Endodermal cell (in vitro differentiated cells): Measurements from ENCODE around the gene HBQ1. TPM values are rescaled to one million over a fixed set of nuclear protein-coding genes. Genes with fewer than 3 reads are reported as not detected.

ENCODE experiments used
- DNase-seq: peaks from one replicate; pipeline ENCODE4 v3.0.0-alpha.2; 2017
- H3K27ac ChIP-seq: 2 replicates; pipeline ENCODE4 v1.5.1; 2013; ENCODE audit warnings: mild to moderate bottlenecking, low read depth, low read length, moderate library complexity
- H3K27me3 ChIP-seq: 2 replicates; pipeline ENCODE4 v1.6.1; 2013; ENCODE audit warnings: mild to moderate bottlenecking, low read length, moderate library complexity; ENCODE audit not compliant: insufficient read depth, control insufficient read depth, poor library complexity, severe bottlenecking
- H3K36me3 ChIP-seq: 2 replicates; pipeline ENCODE4 v1.7.0; 2013; ENCODE audit warnings: mild to moderate bottlenecking, low read length, moderate library complexity; ENCODE audit not compliant: control insufficient read depth, insufficient read depth
- H3K4me1 ChIP-seq: one replicate; pipeline ENCODE4 v1.7.0; 2013; ENCODE audit warnings: low read length; ENCODE audit not compliant: control insufficient read depth, insufficient read depth
- H3K4me3 ChIP-seq: 2 replicates; pipeline ENCODE4 v1.5.1; 2013; ENCODE audit warnings: mild to moderate bottlenecking, low read length, moderate library complexity
- H3K9ac ChIP-seq: 2 replicates; pipeline ENCODE4 v1.6.1; 2013; ENCODE audit warnings: mild to moderate bottlenecking, low read length, moderate library complexity; ENCODE audit not compliant: poor library complexity, severe bottlenecking; ENCODE audit errors: extremely low read depth
- H3K9me3 ChIP-seq: 2 replicates; pipeline ENCODE4 v1.6.1; 2013; ENCODE audit warnings: mild to moderate bottlenecking, low read length, moderate library complexity; ENCODE audit not compliant: control insufficient read depth
- H3K27ac Mint-ChIP-seq: 2 replicates; pipeline ENCODE4 v1.8.0; 2020; ENCODE audit warnings: mixed read lengths
- H3K27me3 Mint-ChIP-seq: 2 replicates; pipeline ENCODE4 v1.8.0; 2021; ENCODE audit warnings: mild to moderate bottlenecking, mixed read lengths; ENCODE audit not compliant: insufficient read depth
- H3K36me3 Mint-ChIP-seq: 2 replicates; pipeline ENCODE4 v1.8.0; 2020; ENCODE audit warnings: low read depth, mixed read lengths
- H3K4me1 Mint-ChIP-seq: 2 replicates; pipeline ENCODE4 v1.8.0; 2020; ENCODE audit warnings: mixed read lengths
- H3K4me3 Mint-ChIP-seq: 2 replicates; pipeline ENCODE4 v1.8.0; 2020; ENCODE audit warnings: mild to moderate bottlenecking, moderate library complexity, mixed read lengths
- H3K9me3 Mint-ChIP-seq: 2 replicates; pipeline ENCODE4 v1.8.0; 2020; ENCODE audit warnings: mild to moderate bottlenecking, mixed read lengths
- WGBS, 2 experiments: methylation state at CpG; one replicate each; pipeline versions ENCODE4 v1.1.5 to v1.1.7; 2013; ENCODE audit warnings: missing lambda C conversion rate in 2 of 2, mixed read lengths in 1 of 2; ENCODE audit not compliant: insufficient coverage in 1 of 2, insufficient read length in 1 of 2; 5-methylcytosine and 5-hydroxymethylcytosine counted together
- total RNA-seq, 2 donors: library from RNA; stranded (reverse); fragmentation: NEBNext Ultra II Directional in 1 of 2; extraction: Animal tissue kit (Norgen Biotek cat#: 25700) in 1 of 2; gene quantifications; 2 replicates in 1 of 2; 3 replicates in 1 of 2; pipeline ENCODE4 v1.2.1, GENCODE V29; 2021
- TF ChIP-seq, protein P1 (sequence below): fragments of 200-600 bp; sonication (generic); conservative IDR thresholded peaks from 2 replicates; pipeline ENCODE4 v1.5.0; 2021; ENCODE audit warnings: antibody characterized with exemption, mild to moderate bottlenecking

The HBQ1 gene
- total RNA-seq, 2 donors from 2014 or later: 1.2 to 1.3 TPM

GRCh38 chr16:144797-145252, 35.4 kb upstream of the HBQ1 start:
- Histone ChIP-seq H3K4me1 (no peaks in the 10 kb centered on the region), H3K27ac (no peak overlapping the region), H3K9me3 (no peaks in the 10 kb centered on the region), H3K27me3 (peaks cover 16% of the 10 kb centered on the region), H3K4me3 (no peak overlapping the region), H3K36me3 (no peaks in the 10 kb centered on the region), H3K9ac (no peak overlapping the region)
- H3K27ac Mint-ChIP-seq: no peak overlapping the region
- H3K4me1 Mint-ChIP-seq: no peaks in the 10 kb centered on the region
- peaks cover 37% of the 10 kb centered on the region for H3K27me3 Mint-ChIP-seq
- no peak for DNase-seq
- H3K36me3 Mint-ChIP-seq: no peaks in the 10 kb centered on the region
- H3K4me3 Mint-ChIP-seq: no peak overlapping the region
- 89 to 95% methylated on average over 14 of the region's 14 CpGs for WGBS, 2 experiments
- TF ChIP-seq, protein P1, sequence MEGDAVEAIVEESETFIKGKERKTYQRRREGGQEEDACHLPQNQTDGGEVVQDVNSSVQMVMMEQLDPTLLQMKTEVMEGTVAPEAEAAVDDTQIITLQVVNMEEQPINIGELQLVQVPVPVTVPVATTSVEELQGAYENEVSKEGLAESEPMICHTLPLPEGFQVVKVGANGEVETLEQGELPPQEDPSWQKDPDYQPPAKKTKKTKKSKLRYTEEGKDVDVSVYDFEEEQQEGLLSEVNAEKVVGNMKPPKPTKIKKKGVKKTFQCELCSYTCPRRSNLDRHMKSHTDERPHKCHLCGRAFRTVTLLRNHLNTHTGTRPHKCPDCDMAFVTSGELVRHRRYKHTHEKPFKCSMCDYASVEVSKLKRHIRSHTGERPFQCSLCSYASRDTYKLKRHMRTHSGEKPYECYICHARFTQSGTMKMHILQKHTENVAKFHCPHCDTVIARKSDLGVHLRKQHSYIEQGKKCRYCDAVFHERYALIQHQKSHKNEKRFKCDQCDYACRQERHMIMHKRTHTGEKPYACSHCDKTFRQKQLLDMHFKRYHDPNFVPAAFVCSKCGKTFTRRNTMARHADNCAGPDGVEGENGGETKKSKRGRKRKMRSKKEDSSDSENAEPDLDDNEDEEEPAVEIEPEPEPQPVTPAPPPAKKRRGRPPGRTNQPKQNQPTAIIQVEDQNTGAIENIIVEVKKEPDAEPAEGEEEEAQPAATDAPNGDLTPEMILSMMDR: no peak
- no peaks in the 10 kb centered on the region for H3K9me3 Mint-ChIP-seq

- 88 to 92% methylated on average over 1 to 2 of the region's 2 CpGs for WGBS, 2 experiments
- H3K27ac Mint-ChIP-seq: no peak overlapping the region
- no peaks in the 10 kb centered on the region for H3K36me3 Mint-ChIP-seq
Observed at GRCh38 chr16:146646-147045, 33.6 kb upstream of the HBQ1 start.

GRCh38 chr16:149024-149660, 31.1 kb upstream of the HBQ1 start:
- no peaks in the 10 kb centered on the region for H3K9me3 ChIP-seq
- H3K9me3 Mint-ChIP-seq: no peaks in the 10 kb centered on the region
- WGBS, 2 experiments: 63 to 74% methylated on average over 8 to 9 of the region's 9 CpGs
- no peak overlapping the region for H3K27ac ChIP-seq
- TF ChIP-seq, protein P1: no peak
- H3K36me3 Mint-ChIP-seq: no peaks in the 10 kb centered on the region
- peaks cover 43% of the 10 kb centered on the region for H3K27me3 ChIP-seq
- no peak overlapping the region for H3K4me3 ChIP-seq
- H3K4me3 Mint-ChIP-seq: no peak overlapping the region
- no peak for DNase-seq
- no peak overlapping the region for H3K27ac Mint-ChIP-seq
- no peaks in the 10 kb centered on the region for H3K4me1 Mint-ChIP-seq
- no peaks in the 10 kb centered on the region for H3K36me3 ChIP-seq
- no peaks in the 10 kb centered on the region for H3K4me1 ChIP-seq
- no peak overlapping the region for H3K9ac ChIP-seq
- H3K27me3 Mint-ChIP-seq: peaks cover 49% of the 10 kb centered on the region

More at GRCh38 chr16:146646-147045, 33.6 kb upstream of the HBQ1 start:
- no peaks in the 10 kb centered on the region for H3K4me1 Mint-ChIP-seq
- H3K9me3 ChIP-seq: no peaks in the 10 kb centered on the region
- no peaks in the 10 kb centered on the region for H3K9me3 Mint-ChIP-seq
- no peak overlapping the region for H3K4me3 Mint-ChIP-seq
- no peaks in the 10 kb centered on the region for H3K4me1 ChIP-seq
- H3K27me3 ChIP-seq: peaks cover 33% of the 10 kb centered on the region
- H3K4me3 ChIP-seq: no peak overlapping the region
- TF ChIP-seq, protein P1: no peak
- H3K9ac ChIP-seq: no peak overlapping the region
- no peak overlapping the region for H3K27ac ChIP-seq
- H3K27me3 Mint-ChIP-seq: peaks cover 41% of the 10 kb centered on the region
- no peak for DNase-seq
- no peaks in the 10 kb centered on the region for H3K36me3 ChIP-seq
